Neural cell (in vitro differentiated cells): ENCODE results near the gene LCT. TPM values are rescaled to one million over a fixed set of nuclear protein-coding genes. Genes with fewer than 3 reads are reported as not detected.

ENCODE experiments used
- H2AFZ ChIP-seq: fragments of 200-600, 300-800 bp; sonication (generic), shearing (Covaris generic); 2 replicates; pipeline ENCODE4 v1.6.0; 2014; ENCODE audit warnings: low read depth, mild to moderate bottlenecking, antibody characterized with exemption, low read length, moderate library complexity
- H3F3A ChIP-seq: fragments of 200-600 bp; shearing (Covaris generic); 2 replicates; pipeline ENCODE4 v1.6.1; 2016; ENCODE audit warnings: mild to moderate bottlenecking, moderate library complexity, mixed read lengths, antibody characterized with exemption, low read length; ENCODE audit not compliant: insufficient read depth, poor library complexity, severe bottlenecking
- H3K27ac ChIP-seq: fragments of 200-600, 300-800 bp; sonication (generic), shearing (Covaris generic); 2 replicates; pipeline ENCODE4 v1.5.1; 2014; ENCODE audit warnings: mild to moderate bottlenecking, low read length, moderate library complexity
- H3K27me3 ChIP-seq: fragments of 300-800, 200-600 bp; sonication (generic), shearing (Covaris generic); 2 replicates; pipeline ENCODE4 v1.6.0; 2014; ENCODE audit warnings: mild to moderate bottlenecking, low read depth, low read length, moderate library complexity; ENCODE audit not compliant: insufficient read depth
- H3K36me3 ChIP-seq: fragments of 300-800, 200-600 bp; sonication (generic), shearing (Covaris generic); 2 replicates; pipeline ENCODE4 v1.5.1; 2014; ENCODE audit warnings: mild to moderate bottlenecking, antibody characterized with exemption, low read length, moderate library complexity; ENCODE audit not compliant: insufficient read depth
- H3K4me2 ChIP-seq: fragments of 300-800, 200-600 bp; sonication (generic), shearing (Covaris generic); 2 replicates; pipeline ENCODE4 v1.6.0; 2014; ENCODE audit warnings: mild to moderate bottlenecking, low read length
- H3K4me3 ChIP-seq: fragments of 300-800, 200-600 bp; sonication (generic), shearing (Covaris generic); 2 replicates; pipeline ENCODE4 v1.5.1; 2014; ENCODE audit warnings: mild to moderate bottlenecking, low read length, moderate library complexity
- H3K79me2 ChIP-seq: fragments of 200-600 bp; shearing (Covaris generic); replicated peaks from 2 replicates; pipeline ENCODE4 v1.6.0; 2014; ENCODE audit warnings: mild to moderate bottlenecking, low read length, moderate library complexity; ENCODE audit not compliant: insufficient read depth
- H3K9ac ChIP-seq: fragments of 300-800, 200-600 bp; sonication (generic), shearing (Covaris generic); 2 replicates; pipeline ENCODE4 v1.6.1; 2016; ENCODE audit warnings: mild to moderate bottlenecking, low read length, mixed read lengths
- H3K9me2 ChIP-seq: fragments of 200-600 bp; shearing (Covaris generic); 2 replicates; pipeline ENCODE4 v1.6.1; 2016; ENCODE audit warnings: mild to moderate bottlenecking, low read length, mixed read lengths; ENCODE audit not compliant: insufficient read depth
- H3K9me3 ChIP-seq: fragments of 200-600, 300-800 bp; sonication (generic), shearing (Covaris generic); 2 replicates; pipeline ENCODE4 v1.6.1; 2016; ENCODE audit warnings: mild to moderate bottlenecking, mixed run types, low read length, moderate library complexity, mixed read lengths
- H4K20me1 ChIP-seq: fragments of 200-600 bp; shearing (Covaris generic); 2 replicates; pipeline ENCODE4 v1.6.1; 2016; ENCODE audit warnings: mild to moderate bottlenecking, mixed run types; ENCODE audit not compliant: insufficient read depth
- EP300 ChIP-seq: fragments of 450-650 bp; conservative IDR thresholded peaks from 2 replicates; pipeline ENCODE4 v1.6.1; 2014; ENCODE audit warnings: antibody characterized with exemption, mild to moderate bottlenecking, moderate library complexity; ENCODE audit not compliant: poor library complexity, severe bottlenecking
- EZH2 ChIP-seq: fragments of 200-600, 300-800 bp; shearing (Covaris generic), sonication (generic); IDR thresholded peaks from 2 replicates; pipeline ENCODE4 v1.6.1; 2014; ENCODE audit warnings: antibody characterized with exemption, low read length, borderline replicate concordance, mild to moderate bottlenecking; ENCODE audit not compliant: insufficient read depth, poor library complexity, severe bottlenecking
- MXI1 ChIP-seq: fragments of 450-650 bp; conservative IDR thresholded peaks from 2 replicates; pipeline ENCODE4 v1.6.1; 2014; ENCODE audit warnings: antibody characterized with exemption, mild to moderate bottlenecking; ENCODE audit not compliant: poor library complexity, severe bottlenecking
- POLR2AphosphoS5 ChIP-seq: IDR thresholded peaks from 2 replicates; pipeline ENCODE4 v1.6.1; 2012
- RAD21 ChIP-seq: fragments of 450-650 bp; conservative IDR thresholded peaks from 2 replicates; pipeline ENCODE4 v1.6.1; 2014; ENCODE audit warnings: antibody characterized with exemption, mild to moderate bottlenecking, moderate library complexity
- REST ChIP-seq: IDR thresholded peaks from 2 replicates; pipeline ENCODE4 v1.6.1; 2012; ENCODE audit warnings: borderline replicate concordance
- SMC3 ChIP-seq: fragments of 450-650 bp; conservative IDR thresholded peaks from 2 replicates; pipeline ENCODE4 v1.6.1; 2014; ENCODE audit warnings: antibody characterized with exemption, mild to moderate bottlenecking, moderate library complexity; ENCODE audit not compliant: poor library complexity
- TAF1 ChIP-seq: IDR thresholded peaks from 2 replicates; pipeline ENCODE4 v1.6.1; 2012; ENCODE audit warnings: low read depth
- polyA plus RNA-seq: library from polyadenylated mRNA; depleted of rRNA; stranded (reverse); fragments of >200 nt; gene quantifications from 2 replicates; pipeline ENCODE4 v1.2.3, GENCODE V29; 2014
- TF ChIP-seq, protein P1 (sequence below): fragments of 450-650 bp; IDR thresholded peaks from 2 replicates; pipeline ENCODE4 v1.5.1; 2014; ENCODE audit warnings: antibody characterized with exemption, mild to moderate bottlenecking, moderate library complexity; ENCODE audit not compliant: poor library complexity, severe bottlenecking

The LCT gene
- polyA plus RNA-seq, 1 donor from 2014 or later = not detected

DNA sequence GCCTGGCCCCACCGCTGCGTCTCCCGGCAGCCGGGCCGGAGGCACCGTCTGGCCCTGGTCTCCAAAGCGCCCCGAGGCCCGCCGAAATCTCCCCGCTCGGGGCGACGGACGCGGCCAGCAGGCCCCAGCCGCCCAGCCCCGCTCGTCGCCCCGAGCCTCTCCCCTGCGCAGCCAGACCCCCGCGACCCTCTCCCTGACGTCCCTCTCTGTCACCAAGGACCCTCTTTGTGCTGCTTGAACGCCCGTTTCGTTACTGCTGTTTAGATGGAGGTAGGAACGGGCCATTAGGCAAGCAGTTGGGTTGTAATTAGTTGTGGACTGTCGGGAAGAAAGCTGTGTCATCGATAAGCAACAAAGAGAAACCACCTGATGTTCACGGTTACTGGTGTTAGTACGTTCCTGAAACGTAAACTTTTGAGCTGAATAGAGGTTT is 94.6 kb downstream of the LCT start:
- Histone ChIP-seq H3K4me2 (peak overlapping the region; percentile 84), H3K27me3 (no peaks in the 10 kb centered on the region), H3K9ac (peak overlapping the region; percentile 99), H3K4me3 (peak overlapping the region; percentile 89), H3F3A (peaks cover 4% of the 10 kb centered on the region), H3K9me3 (no peaks in the 10 kb centered on the region), H3K9me2 (no peaks in the 10 kb centered on the region), H2AFZ (peak overlapping the region; percentile 77), H3K79me2 (peaks cover 51% of the 10 kb centered on the region), H3K36me3 (peaks cover 3% of the 10 kb centered on the region), H4K20me1 (no peaks in the 10 kb centered on the region), H3K27ac (peak overlapping the region; percentile 98)
- TF ChIP-seq, protein P1, sequence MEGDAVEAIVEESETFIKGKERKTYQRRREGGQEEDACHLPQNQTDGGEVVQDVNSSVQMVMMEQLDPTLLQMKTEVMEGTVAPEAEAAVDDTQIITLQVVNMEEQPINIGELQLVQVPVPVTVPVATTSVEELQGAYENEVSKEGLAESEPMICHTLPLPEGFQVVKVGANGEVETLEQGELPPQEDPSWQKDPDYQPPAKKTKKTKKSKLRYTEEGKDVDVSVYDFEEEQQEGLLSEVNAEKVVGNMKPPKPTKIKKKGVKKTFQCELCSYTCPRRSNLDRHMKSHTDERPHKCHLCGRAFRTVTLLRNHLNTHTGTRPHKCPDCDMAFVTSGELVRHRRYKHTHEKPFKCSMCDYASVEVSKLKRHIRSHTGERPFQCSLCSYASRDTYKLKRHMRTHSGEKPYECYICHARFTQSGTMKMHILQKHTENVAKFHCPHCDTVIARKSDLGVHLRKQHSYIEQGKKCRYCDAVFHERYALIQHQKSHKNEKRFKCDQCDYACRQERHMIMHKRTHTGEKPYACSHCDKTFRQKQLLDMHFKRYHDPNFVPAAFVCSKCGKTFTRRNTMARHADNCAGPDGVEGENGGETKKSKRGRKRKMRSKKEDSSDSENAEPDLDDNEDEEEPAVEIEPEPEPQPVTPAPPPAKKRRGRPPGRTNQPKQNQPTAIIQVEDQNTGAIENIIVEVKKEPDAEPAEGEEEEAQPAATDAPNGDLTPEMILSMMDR = no peak
- TF ChIP-seq MXI1 (no peak), EP300 (no peak), POLR2AphosphoS5 (peak; percentile 79), TAF1 (no peak), EZH2 (no peak), RAD21 (no peak), REST (no peak)

DNA sequence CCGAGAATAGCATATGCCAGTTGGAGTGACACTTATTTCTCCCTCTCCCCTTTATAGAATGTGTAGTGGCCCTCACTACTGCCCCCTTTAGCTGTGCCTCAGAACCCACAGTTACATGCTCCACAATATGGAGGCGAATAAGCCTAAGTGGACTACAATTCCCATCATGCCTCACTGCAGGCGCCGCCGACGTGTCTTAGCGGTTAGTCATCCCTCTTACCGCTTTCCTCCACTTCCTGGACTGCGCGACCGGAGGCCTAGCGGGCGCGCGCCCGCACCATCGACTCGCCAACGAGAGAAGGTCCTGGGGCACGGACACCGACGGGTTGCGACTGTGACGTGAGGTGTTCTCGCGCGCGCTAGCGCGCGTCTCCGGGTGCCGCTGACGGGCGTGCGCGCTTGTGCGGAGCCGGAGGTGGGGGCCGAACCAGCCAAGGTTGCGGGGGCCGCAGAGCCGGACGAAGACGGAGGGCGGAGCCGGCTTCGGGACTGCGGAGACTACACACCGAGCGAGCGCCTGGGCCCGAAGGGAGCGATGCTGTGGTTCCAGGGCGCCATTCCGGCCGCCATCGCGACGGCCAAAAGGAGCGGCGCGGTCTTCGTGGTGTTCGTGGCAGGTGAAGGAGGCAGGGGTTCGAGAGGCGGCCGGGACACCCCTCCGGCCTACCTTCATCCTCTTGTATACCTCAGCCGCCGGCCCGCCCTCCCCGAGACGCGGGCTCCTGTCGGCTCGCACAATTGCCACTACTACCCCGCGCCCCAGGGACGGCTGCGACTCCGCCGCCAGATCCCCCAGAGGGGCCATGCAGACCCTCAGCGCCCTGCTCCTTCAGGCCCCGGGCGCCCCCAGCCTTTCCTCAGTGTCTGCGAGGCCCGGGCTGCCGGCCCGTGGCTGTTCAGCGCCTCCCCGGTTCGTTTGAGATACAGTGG is 95.3 kb downstream of the LCT start, which contains the start of gene UBXN4:
UBXN4 (plus strand) TSS at position 461 of the 930 bp plus-strand sequence; CDS start at position 536, 75 bp downstream.
- Histone ChIP-seq H3K4me3 (peak within 1 kb of the TSS; percentile 89), H3F3A (peaks cover 4% of the 10 kb centered on the region), H3K9me3 (no peaks in the 10 kb centered on the region), H3K27ac (peak within 1 kb of the TSS; percentile 98), H3K36me3 (peaks cover 3% of the 10 kb centered on the region), H3K9me2 (no peaks in the 10 kb centered on the region), H3K4me2 (peak within 1 kb of the TSS; percentile 84), H4K20me1 (no peaks in the 10 kb centered on the region), H3K79me2 (peaks cover 45% of the 10 kb centered on the region), H3K27me3 (no peaks in the 10 kb centered on the region), H2AFZ (peak within 1 kb of the TSS; percentile 77), H3K9ac (peak within 1 kb of the TSS; percentile 99)
- TF ChIP-seq EZH2 (no peak), MXI1 (peak; percentile 69), TAF1 (peak; percentile 93), POLR2AphosphoS5 (peak; percentile 97), REST (peak; percentile 90), EP300 (peak; percentile 75), RAD21 (no peak), SMC3 (no peak)
- TF ChIP-seq, protein P1 = peak; percentile 94
